Effector memory CD8-positive, alpha-beta T cell (primary cell): ENCODE data around the gene SSBP3.

Experiments used
- ATAC-seq: fragments of 150-1000 bp; cut with Tn5 transposase; replicated peaks from 2 replicates; pipeline ENCODE4 v1.10.0; 2021; ENCODE audit warnings: mild to moderate bottlenecking, moderate library complexity
- DNase-seq, 3 experiments: peaks; one replicate each; pipeline ENCODE4 v3.0.0; 2021
- H3K27ac Mint-ChIP-seq, 2 donors: one replicate each; pipeline ENCODE4 v1.8.0; 2022; ENCODE audit warnings: mild to moderate bottlenecking in 2 of 2, mixed read lengths in 2 of 2, moderate library complexity in 2 of 2
- H3K27me3 Mint-ChIP-seq, 2 donors: one replicate each; pipeline ENCODE4 v1.8.0; 2022; ENCODE audit warnings: mixed read lengths in 2 of 2
- H3K36me3 Mint-ChIP-seq: one replicate; pipeline ENCODE4 v1.8.0; 2022; ENCODE audit warnings: mild to moderate bottlenecking, moderate library complexity, mixed read lengths; ENCODE audit not compliant: insufficient read depth
- H3K4me1 Mint-ChIP-seq, 2 donors: one replicate each; pipeline ENCODE4 v1.8.0; 2022; ENCODE audit warnings: low read depth in 2 of 2, mixed read lengths in 2 of 2
- H3K4me3 Mint-ChIP-seq, 2 donors: one replicate each; pipeline ENCODE4 v1.8.0; 2022; ENCODE audit warnings: mild to moderate bottlenecking in 2 of 2, mixed read lengths in 2 of 2, moderate library complexity in 2 of 2
- H3K9me3 Mint-ChIP-seq, 2 donors: one replicate each; pipeline ENCODE4 v1.8.0; 2022; ENCODE audit warnings: mixed read lengths in 2 of 2

The SSBP3 gene

DNA sequence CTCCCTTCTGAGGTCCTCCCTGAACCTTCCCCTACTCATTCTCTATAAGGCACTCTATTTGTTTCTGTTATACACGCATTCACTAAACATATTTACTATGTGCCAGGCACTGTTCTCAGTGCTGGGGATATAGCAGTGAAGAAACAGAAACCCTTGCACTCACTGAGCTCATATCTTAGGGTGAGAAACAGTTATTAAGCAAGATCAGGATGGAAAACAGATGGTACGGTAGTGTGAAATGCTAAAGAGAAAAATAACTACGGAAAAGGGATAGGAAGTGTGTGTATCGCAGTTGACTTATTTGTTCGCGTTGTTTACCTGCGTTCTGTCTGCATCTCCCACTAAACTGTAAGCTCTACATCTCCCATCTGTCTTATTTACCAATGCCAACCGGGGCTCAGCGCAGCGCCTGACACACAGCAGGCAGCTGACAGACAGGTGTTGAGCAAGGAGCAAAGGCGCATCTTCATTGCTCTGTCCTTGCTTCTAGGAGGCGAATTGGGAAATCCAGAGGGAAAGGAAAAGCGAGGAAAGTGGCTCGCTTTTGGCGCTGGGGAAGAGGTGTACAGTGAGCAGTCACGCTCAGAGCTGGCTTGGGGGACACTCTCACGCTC lies 206.9 kb downstream of the SSBP3 start:
- Mint-ChIP-seq H3K4me3 (peak overlapping the region; percentile 90 to 92), H3K9me3 (no peaks in the 10 kb centered on the region), H3K27ac (peak overlapping the region; percentile 92 to 94), H3K4me1 (peaks cover 24 to 32% of the 10 kb centered on the region in 2 donors), H3K27me3 (no peaks in the 10 kb centered on the region), H3K36me3 (peaks cover 15% of the 10 kb centered on the region)
- no peak for DNase-seq
- ATAC-seq = no peak

DNA sequence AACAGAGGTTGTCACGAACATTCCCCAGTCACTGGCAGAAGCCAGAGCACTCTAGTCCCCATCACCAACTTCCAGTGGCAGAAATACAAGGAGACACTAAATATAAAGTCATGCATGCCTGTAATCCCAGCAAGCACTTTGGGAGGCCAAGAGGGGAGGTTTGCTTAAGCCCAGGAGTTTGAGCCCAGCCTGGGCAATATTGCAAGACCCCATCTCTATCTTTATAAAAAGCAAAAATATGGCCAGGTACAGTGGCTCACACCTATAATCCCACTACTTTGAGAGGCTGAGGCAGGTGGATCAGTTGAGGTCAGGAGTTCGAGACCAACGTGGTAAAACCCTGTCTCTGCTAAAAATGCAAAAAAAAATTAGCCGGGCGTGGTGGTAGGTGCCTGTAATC lies 212.7 kb downstream of the SSBP3 start:
- Mint-ChIP-seq H3K36me3 (no peaks in the 10 kb centered on the region), H3K27ac (no peak overlapping the region), H3K4me3 (no peak overlapping the region), H3K4me1 (no peaks in the 10 kb centered on the region), H3K27me3 (no peaks in the 10 kb centered on the region), H3K9me3 (no peaks in the 10 kb centered on the region)
- ATAC-seq (no peak), DNase-seq (no peak)

DNA sequence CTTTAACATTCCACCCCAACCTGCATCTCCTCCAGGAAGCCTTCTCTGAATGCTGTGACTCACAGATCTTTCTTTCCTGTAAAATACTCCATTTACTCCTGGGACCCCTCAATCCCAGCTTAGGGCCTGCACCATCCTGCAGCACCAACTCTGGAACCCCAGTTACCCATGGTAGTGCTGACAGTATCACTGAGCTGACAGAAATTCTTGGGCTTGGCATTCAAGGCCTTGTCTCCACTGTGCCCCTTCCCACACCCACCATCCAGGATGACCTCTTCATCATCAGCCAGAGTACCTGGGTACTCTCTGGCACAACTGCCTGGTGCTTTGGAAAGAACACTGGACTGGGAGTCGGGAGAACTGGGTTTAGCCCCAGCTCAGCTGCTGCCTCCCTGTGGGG lies 214.7 kb downstream of the SSBP3 start:
- ATAC-seq (no peak), DNase-seq (no peak)
- no peak overlapping the region for H3K27ac Mint-ChIP-seq
- H3K27me3 Mint-ChIP-seq = no peaks in the 10 kb centered on the region
- H3K4me1 Mint-ChIP-seq = no peaks in the 10 kb centered on the region
- H3K4me3 Mint-ChIP-seq = no peak overlapping the region
- H3K9me3 Mint-ChIP-seq = no peaks in the 10 kb centered on the region
- H3K36me3 Mint-ChIP-seq = peaks cover 3% of the 10 kb centered on the region

DNA sequence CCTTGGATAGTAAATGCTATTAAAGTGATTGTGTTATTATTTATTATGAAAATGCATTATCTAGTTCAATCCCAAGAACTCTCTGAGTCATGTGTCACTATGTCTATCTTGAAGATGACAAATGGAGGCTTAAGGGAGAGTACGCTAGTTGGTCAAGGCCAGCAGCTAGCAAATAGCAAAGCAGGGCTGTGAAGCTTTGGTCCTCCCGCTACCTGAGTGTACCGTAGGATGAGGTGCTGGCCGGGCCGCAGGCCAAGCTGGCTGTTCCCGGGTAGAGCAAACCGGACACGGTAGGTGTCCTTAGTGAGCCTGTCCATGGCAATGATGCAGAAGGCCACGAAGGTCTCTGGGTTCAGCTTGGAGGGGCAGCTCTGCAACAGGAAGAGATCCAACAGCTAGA lies 215.7 kb downstream of the SSBP3 start:
- Mint-ChIP-seq H3K27me3 (no peaks in the 10 kb centered on the region), H3K9me3 (no peaks in the 10 kb centered on the region), H3K27ac (no peak overlapping the region), H3K4me1 (no peaks in the 10 kb centered on the region), H3K4me3 (no peak overlapping the region), H3K36me3 (peaks cover 3% of the 10 kb centered on the region)
- DNase-seq = no peak
- ATAC-seq = no peak

DNA sequence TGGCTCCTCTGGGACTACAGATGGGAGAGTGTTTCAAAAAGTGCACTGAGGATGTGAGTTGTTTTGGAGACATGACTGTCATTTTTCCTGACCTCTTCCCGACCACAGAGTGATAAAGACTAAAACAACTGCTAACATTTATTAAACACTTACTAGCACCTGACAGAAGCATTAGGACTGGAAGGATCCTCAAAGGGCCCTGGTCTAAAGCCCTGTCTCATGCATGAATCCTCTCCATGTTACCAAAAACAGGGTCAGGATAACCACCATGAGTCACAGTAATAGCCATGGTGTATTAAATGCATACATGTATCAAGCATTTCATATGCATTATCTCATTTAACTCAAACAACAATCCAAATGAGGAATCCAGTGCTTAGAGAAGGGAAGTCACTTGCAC lies 217.9 kb downstream of the SSBP3 start:
- ATAC-seq (no peak), DNase-seq (no peak)
- Mint-ChIP-seq H3K27me3 (no peaks in the 10 kb centered on the region), H3K9me3 (no peaks in the 10 kb centered on the region), H3K4me1 (no peaks in the 10 kb centered on the region), H3K4me3 (no peak overlapping the region), H3K27ac (no peak overlapping the region), H3K36me3 (peaks cover 3% of the 10 kb centered on the region)

DNA sequence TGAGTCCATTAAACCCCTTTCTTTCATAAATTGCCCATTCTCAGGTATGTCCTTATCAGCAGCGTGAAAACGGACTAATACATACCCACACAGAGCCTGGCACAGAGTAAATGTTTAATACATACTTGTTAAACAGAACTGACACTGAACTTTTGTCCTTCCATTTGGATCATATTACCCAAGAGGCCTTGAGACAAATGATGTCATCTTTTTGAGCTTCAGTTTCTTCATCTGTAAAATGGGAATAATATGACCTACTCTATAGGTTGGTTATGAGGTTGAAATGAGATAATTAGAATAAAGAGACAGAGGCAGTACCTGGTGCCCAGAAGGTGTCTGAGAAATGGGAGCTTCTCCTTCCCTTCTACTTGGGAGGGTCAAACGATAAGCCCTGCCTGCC lies 220.1 kb downstream of the SSBP3 start:
- peaks cover 0 to 2% of the 10 kb centered on the region in 2 donors for H3K4me1 Mint-ChIP-seq
- no peak overlapping the region for H3K27ac Mint-ChIP-seq
- no peak overlapping the region for H3K4me3 Mint-ChIP-seq

DNA sequence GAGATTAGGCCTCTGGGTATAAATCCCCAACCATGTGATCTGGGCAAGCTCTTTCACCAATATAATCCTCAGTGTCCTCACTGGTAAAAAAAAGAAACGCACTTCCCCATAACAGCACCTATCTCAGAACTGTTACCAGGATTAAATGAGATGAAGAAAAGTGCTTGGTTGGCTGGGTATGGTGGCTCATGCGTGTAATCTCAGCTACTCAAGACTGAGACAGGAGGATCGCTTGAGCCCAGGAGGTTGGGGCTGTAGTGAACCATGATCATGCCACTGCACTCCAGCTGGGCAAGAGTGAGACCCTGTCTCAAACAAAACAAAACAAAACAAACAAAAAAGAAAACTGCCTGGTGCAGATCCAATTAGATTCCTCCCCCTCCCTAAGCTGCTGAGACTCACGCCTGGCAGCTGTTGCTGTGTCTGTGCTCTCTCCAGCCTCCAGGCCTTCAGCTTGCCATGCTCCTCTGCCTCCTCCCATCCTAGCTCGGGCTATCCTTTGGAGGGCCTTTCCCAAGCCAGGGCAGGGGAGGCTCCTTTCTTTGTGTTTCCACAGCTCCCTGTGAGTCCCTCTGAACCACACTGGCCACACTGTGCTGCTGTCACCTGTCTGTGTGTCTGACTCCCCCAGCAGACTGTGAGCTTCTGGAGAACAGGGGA lies 225.4 kb downstream of the SSBP3 start:
- ATAC-seq (no peak), DNase-seq (no peak)
- peaks cover 0 to 2% of the 10 kb centered on the region in 2 donors for H3K4me1 Mint-ChIP-seq
- H3K27ac Mint-ChIP-seq = no peak overlapping the region
- no peak overlapping the region for H3K4me3 Mint-ChIP-seq
- no peaks in the 10 kb centered on the region for H3K9me3 Mint-ChIP-seq
- H3K36me3 Mint-ChIP-seq = peaks cover 2% of the 10 kb centered on the region
- H3K27me3 Mint-ChIP-seq = no peaks in the 10 kb centered on the region

More for the DNA sequence above, 220.1 kb downstream of the SSBP3 start:
- H3K27me3 Mint-ChIP-seq = no peaks in the 10 kb centered on the region
- ATAC-seq (no peak), DNase-seq (no peak)
- H3K9me3 Mint-ChIP-seq = no peaks in the 10 kb centered on the region
- H3K36me3 Mint-ChIP-seq = peaks cover 3% of the 10 kb centered on the region

DNA sequence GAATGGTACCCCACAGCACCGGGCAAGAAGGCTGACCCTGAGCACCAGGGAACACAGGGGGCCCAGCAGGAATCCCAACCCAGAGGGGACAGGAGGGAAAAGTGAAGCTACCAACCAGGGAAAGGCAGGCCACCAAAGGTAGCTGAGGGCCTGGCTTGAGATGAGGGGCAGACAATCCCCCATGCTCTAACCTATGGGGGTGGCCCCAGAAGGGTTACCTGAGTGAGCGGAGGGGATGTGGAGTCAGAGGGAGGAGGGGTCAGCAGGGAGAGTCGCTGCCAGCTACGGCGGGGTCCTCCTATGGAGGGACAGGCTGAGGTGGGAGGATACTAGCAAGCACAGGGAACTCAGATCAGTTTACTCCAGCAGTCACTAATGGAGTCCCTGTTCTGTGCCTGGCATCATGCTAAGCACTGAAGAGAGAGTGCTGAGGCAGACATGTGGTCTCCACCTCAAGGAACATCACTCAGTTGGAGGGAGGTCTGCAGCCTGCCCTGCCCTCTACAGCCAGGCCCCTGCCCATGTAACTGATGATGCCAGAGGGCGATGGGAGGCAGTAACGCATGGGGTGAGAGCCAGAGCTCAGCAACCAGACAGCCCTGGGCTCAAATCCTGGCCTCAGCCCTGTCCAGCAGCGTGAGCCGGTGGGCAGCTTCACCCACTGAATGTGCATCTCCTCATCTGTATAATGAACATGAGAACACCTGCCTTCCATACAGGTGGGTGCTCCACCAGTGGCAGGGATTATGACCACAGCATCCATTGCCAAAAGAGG lies 227.7 kb downstream of the SSBP3 start:
- H3K36me3 Mint-ChIP-seq = peaks cover 2% of the 10 kb centered on the region
- no peaks in the 10 kb centered on the region for H3K9me3 Mint-ChIP-seq
- no peak for ATAC-seq
- DNase-seq = no peak
- peaks cover 0 to 2% of the 10 kb centered on the region in 2 donors for H3K4me1 Mint-ChIP-seq
- no peaks in the 10 kb centered on the region for H3K27me3 Mint-ChIP-seq
- H3K4me3 Mint-ChIP-seq = no peak overlapping the region
- H3K27ac Mint-ChIP-seq = peak overlapping the region in 1 of 2 donors; percentile 62

DNA sequence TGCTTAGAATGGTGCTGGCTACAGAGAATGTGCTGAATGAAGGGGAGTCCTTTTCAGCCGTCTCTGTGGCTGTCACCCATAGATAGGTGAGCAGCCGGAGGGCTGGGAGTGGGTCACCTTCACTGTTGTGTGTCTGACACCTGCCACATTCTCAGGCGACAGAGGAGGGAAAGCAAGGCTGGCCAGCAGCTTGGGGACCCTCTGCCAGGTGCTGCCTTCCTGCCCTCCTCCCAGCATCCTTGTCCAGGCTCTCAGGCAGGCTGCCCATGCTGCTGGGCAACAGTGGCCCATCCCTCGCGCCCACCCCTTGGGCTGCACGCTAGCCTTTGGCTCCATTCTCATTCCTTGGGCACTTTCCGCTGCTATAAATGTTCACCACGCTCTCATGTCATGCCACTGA lies 228.5 kb downstream of the SSBP3 start:
- no peak for DNase-seq
- H3K36me3 Mint-ChIP-seq = peaks cover 2% of the 10 kb centered on the region
- peak overlapping the region in 1 of 2 donors; percentile 62 for H3K27ac Mint-ChIP-seq
- no peak for ATAC-seq
- no peaks in the 10 kb centered on the region for H3K27me3 Mint-ChIP-seq
- H3K4me1 Mint-ChIP-seq = peaks cover 0 to 2% of the 10 kb centered on the region in 2 donors
- no peak overlapping the region for H3K4me3 Mint-ChIP-seq
- H3K9me3 Mint-ChIP-seq = no peaks in the 10 kb centered on the region

DNA sequence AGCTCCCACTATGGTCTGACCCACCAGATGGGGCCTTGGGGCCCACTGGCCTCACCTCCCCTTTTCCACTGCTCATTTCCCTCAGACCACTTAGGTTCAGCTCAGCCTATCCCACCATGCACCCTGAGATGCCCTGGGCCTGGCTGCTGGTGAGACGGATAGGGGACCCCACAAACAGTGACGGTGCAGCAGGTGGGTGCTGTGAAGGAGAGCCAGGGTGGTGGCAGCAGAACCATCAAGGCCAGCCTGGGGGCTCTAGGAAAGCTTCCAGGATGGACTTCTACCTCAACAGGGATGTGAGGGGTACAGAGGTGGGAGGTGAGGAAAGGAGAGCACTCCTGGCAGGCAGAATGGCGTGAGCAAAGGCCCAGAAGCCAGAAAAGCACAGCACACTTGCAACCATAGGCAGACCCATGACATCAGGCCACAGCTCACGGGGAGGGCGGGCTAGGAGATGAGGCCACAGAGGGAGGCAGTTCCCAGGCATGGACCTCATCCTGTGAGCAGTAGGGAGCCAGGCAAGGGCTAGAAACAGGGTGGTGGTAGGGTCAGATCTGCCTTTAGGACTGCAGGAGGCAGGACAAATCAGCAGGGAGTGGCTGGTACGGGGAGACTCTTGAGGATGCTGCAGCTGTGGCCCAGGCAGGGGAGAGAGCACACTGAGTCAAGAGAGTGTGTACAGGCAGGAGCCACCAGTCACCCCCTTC lies 229.4 kb downstream of the SSBP3 start:
- H3K36me3 Mint-ChIP-seq = peaks cover 2% of the 10 kb centered on the region
- ATAC-seq = no peak
- no peak for DNase-seq
- H3K9me3 Mint-ChIP-seq = no peaks in the 10 kb centered on the region
- H3K4me3 Mint-ChIP-seq = no peak overlapping the region
- H3K4me1 Mint-ChIP-seq = peaks cover 0 to 1% of the 10 kb centered on the region in 2 donors
- H3K27me3 Mint-ChIP-seq = no peaks in the 10 kb centered on the region
- peak overlapping the region in 1 of 2 donors; percentile 41 for H3K27ac Mint-ChIP-seq
